HG03175 (cell line): ENCODE data around the gene IDI1.
"Not testable (repeated sequence)": the region's sequence is repeated elsewhere in the genome, so short reads cannot be mapped to it uniquely, and the experiment has no call there.

Experiments
- ATAC-seq: cut with Tn5 transposase; IDR thresholded peaks from one replicate; pipeline ENCODE4 v1.9.1; 2021; ENCODE audit warnings: mild to moderate bottlenecking, moderate library complexity; ENCODE audit not compliant: unreplicated experiment

IDI1 gene

DNA sequence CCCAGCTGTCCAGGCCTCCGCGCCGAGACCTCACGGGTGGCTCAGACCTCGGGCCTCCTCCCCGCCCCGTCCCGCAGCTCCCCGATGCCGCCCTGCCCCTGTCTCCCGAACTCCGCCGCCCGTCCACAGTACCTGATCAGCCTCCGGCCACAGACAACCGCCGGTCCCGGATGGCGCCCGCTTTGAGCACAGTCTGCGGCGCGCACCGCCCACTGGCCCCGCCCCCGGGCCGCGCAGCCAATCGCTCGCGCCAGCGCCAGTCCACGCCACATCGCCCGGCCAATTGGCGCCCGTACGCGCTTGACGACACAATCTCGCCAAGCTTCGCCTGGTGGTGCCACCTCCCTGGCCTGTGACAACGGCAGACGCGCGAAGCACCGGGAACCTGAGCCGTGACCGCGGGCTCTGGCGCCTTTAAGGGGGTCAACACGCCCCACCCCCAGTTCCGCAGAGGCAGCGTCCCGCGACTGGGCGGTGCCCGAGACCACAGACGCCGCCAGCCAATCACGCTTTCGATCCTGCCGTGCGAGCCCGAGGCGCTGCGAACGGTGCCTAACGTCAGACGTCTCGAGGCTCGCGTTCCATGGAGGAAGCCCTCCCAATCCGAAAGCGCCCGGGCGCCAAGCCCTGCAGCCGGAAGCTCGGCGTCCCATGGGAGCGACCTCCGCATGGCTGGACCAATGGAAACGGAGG lies at the start of gene IDI1:
IDI1 (minus strand) TSS at position 388 of the 693 bp plus-strand sequence; CDS start at position 272, 116 bp downstream.
- ATAC-seq: peak; percentile 82

DNA sequence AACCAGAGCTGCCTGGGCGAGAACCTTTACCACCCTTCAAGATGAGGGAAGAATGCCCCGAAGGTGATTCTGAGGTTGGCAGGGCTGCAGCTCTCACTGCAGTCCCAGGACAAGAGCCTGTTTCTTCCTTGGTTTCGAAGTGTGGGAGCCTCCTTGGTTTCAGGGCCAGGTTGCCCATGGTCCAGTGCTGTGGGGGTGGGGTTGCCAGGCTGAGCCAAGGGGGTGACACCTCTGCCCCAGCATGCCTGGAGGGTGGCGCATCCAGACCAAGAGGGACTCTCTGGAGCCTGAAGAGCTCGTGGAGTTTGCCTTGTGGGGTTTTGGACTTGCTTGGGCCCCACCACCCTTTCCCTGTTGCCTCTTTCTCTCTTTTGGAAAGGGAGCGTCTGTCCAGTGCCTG lies 48.5 kb upstream of the IDI1 start:
- no peak for ATAC-seq

DNA sequence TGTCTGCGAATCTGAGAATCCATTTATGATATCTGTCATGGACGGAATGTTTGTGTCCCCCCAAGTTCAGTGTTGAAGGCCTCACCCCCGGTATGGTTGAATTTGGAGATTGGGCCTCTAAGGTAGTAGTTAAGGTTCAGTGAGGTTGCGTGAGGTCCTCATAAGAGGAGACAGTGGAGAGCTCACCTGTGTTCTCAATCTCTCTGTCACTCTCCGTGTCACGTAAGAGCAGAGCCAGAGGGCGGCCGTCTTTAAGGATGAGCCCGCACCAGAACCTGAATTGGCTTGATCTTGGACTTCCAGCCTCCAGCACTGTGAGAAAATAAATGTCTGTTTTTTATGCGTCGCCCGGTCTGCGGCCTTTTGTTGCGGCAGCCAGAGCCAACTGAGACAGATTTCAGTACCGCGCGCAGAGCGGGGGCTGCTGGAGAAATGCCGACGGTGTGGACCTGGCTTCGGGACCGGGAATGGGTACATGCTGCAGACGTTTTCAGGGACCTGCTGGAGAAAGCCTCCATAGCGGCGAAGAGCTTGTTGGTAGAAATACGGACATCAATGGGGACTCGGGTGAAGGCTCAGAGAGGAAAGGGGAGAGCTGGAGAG lies 47.5 kb upstream of the IDI1 start:
- ATAC-seq: no peak

DNA sequence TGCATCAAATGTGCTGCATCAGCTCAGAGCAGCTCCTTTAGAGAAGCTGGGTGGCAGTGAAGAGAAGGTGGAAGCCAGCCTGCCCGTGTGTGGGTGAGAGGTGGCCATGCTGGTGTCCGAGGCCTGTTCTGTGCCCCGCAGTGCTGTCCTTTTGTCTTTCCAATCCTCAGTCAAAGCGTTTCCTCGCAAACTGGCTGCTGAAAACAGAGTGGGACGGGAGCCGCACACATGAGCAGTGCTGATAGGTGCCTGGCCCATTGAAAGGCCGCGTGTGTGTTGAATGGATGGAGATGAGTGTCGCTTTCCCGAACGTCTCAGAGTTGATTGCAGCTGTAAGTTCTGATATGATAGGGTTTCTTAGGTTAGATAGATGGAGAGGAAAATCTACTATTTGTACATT lies 46.6 kb upstream of the IDI1 start:
- no peak for ATAC-seq

DNA sequence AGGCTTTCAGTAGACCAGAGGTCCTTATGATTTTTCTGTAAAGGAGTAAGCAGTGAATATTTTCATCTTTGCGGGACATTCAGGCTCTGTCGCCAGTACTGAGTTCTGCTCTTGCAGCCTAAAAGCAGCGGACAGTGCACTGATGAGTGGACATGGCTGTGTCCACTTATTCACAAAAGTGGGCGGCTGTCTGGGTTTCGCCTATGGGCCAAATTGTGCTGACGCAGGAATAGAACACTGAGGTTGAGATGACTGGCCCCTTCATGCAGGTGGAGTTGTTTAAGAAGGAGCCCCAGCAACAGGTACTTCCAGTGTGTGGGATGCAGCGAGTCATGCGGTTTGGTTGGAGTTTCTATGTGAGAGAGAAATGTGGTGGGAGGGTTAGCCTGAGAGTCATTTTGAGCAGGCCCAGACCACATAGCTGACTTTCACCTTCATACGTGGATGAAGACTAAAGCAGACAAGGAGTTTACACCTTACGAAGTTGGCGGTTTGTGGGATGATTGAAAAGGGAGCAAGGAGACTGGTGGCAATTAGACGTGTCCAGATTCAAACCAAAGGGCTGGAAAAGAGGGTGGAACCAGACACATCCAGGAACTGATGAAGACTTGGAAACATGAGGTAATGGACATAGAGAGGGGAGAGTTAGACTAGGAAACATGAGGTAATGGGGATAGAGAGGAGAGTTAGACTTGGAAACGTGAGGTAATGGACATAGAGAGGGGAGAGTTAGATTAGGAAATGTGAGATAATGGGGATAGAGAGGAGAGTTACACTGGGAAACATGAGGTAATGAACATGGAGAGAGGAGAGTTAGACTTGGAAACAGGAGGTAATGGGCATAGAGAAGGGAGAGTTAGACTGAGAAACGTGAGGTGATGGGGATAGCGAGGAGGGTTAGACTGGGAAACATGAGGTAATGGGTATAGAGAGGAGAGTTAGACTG lies 45.5 kb upstream of the IDI1 start:
- no peak for ATAC-seq

DNA sequence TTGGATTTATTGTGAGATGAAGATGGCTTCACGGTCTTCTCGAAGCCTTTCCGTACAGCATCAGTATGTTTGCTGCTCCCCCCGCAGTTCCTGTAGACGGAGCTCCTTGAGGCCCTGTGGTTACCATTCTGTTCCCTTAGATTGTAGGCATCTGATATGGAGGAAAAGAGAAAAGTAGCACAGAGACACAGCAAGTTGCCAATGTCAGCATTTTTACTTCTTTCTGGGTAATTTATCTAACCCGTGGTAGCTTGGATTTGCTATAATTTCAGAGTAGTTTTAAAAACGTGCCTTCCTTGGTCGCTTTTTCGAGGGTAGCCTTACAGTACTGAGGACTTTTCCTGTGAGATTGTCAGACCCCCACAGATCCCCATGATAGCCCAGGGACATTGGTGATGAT lies 44.8 kb upstream of the IDI1 start:
- no peak for ATAC-seq

DNA sequence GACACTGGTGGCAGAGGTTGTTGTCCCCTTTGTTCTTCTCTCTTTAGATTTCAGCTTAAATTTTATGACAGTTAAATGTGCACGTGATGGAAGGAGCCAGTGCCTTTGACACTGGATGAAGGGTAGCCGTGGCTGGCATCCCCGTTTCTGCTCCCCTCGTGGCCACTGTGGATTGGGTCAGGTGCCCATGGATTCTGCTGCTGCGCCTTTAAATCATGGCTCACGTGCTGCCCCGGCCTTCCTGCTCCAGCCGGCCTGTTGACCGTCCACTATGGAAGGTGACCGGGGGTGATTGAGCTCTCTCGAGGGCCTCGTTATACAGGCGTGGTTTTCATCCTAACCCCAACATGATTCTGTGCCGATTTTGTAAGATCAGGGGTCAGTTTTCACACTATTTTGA lies 41.8 kb upstream of the IDI1 start:
- no peak for ATAC-seq

- no peak for ATAC-seq
These were observed 40.2 kb upstream of the IDI1 start for GRCh38 chr10:1089017-1089689.

DNA sequence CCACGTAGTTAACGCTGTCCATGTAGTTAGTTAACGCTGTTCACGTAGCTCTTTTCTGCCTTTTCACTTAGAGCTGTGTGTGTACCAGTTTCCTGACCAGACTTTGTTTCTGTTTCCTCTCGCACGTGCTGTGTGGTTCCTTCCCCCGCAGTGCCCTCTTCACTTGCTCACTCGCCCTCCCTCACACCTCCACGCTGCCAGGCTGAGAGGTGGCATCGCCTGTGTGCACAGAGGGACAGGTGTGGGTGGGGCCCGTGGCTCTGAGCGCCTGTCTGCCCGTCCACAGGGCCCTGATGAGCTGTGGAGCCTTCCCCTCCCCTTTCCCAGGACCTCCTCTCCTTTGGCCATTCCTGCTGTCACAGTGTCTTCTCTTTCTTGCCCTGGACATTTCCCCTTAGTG lies 37.9 kb upstream of the IDI1 start:
- ATAC-seq: no peak

DNA sequence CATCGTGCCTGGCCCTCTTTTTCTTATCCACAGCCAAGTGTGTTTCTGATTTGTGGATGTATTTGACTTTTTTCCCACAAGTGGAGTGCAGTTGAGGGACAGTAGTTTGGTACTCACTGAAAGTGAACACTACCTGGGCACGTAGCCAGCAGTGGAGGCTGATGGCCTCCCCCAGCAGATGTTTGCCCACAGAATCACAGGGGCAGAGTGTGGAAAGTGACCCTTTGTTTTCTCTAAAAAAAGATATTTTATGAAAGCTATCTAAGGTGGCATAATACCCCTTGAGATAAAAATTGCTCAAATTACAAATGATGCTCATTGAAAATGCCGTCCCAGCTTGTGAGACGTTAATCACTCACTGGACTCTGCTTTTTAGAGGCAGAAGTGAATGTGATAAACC lies 36.3 kb upstream of the IDI1 start:
- no peak for ATAC-seq

- ATAC-seq: no peak
These were observed 35.4 kb upstream of the IDI1 start for GRCh38 chr10:1084011-1084950.

- ATAC-seq: no peak
These were observed 34.7 kb upstream of the IDI1 start for GRCh38 chr10:1083581-1083980.

GRCh38 chr10:1078668-1079067 lies 29.7 kb upstream of the IDI1 start:
- ATAC-seq: no peak

GRCh38 chr10:1074748-1075308 lies 25.9 kb upstream of the IDI1 start:
- no peak for ATAC-seq

- no peak for ATAC-seq
These were observed 25.3 kb upstream of the IDI1 start for GRCh38 chr10:1074052-1074747.

DNA sequence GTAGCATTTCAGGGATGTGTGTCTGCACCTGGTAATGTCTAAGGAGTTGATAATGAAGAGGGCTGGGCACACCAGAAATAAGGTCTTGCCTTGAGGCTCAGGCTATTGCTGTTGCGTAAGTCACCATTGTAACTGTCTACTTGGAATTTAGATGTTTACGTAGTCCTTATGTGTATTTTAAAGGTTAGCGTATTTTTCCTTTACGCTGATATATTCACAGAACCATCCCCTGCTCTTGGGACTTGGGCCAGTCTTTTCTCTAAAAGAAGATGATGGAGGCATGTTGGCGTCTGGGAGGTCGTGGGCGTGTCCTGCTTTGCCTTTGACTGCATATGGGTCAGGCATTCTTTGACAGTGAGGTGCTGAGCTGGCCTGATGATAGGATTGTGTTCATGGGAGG lies 22.0 kb upstream of the IDI1 start:
- ATAC-seq: no peak

DNA sequence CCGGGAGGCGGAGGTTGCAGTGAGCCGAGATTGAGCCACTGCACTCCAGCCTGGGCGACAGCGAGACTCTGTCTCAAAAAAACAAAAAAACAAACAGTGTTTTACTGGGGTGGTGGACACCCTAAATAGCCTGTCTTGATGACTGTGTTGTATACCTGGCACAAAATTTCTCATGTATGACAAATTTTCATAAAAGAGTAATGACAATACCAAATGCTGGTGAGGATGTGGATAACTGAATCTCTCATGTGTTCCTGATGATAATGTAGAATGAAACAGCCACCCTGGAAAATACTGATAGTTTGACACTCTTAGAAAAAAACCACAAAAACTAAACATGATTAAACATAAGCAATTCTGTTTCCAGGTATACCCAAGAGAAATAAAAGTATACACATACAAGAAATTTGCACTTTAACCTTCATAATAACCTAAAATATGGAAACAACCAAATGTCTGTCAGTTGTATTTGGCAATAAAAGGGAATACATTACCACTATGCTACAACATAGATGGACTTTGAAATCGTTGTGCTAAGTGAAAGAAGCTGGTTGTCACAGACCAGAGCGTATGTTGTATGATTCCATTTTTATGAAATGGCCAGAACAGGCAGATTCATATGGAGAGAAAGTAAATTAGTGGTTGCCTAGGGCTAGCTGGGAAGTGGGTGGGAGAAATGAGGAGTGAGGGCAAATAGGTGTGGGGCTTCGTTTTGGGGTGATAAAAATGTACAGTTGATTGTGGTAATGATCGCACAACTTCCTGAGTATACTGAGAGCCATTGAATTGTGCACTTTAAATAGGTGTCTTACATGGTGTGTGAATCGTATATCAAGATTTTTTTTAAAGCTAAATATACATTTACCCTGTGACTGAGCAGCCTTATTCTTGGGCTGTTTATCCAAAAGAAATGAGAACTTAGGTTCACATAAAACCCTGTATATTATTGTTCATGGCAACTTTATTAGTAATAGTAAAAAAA lies 19.8 kb upstream of the IDI1 start:
- ATAC-seq: no peak

- not testable (repeated sequence) for ATAC-seq
These were observed 17.8 kb upstream of the IDI1 start for GRCh38 chr10:1066734-1067133.
